Peyer's patch (tissue), 4 donors: ENCODE data around the gene USP34.

Source experiments
- CTCF ChIP-seq, 6 experiments: fragments of 450-650 bp in 4 of 6; fragments of 200-600 bp in 2 of 6; sonication (generic) in 1 of 6; IDR thresholded peaks; one replicate each; pipeline ENCODE4 v1.5.1; 2017 to 2019; ENCODE audit warnings: antibody characterized with exemption in 6 of 6, mild to moderate bottlenecking in 3 of 6, moderate library complexity in 1 of 6
- POLR2A ChIP-seq, 2 donors: fragments of 450-650 bp; IDR thresholded peaks; one replicate each; pipeline ENCODE4 v1.5.1; 2017; ENCODE audit warnings: antibody characterized with exemption in 2 of 2, mild to moderate bottlenecking in 2 of 2, moderate library complexity in 2 of 2

GRCh38 chr2:61452392-61452791, 18.5 kb downstream of the USP34 start:
- TF ChIP-seq CTCF (IDR thresholded peaks at IDR 0.05) = no peak
- TF ChIP-seq POLR2A (IDR thresholded peaks at IDR 0.05) = no peak
